Stomach (tissue), 9 donors: ENCODE data around the gene COL4A2. TPM values are rescaled to one million over a fixed set of nuclear protein-coding genes. Genes with fewer than 3 reads are reported as not detected.

Experiments used
- DNase-seq, 2 donors: peaks; one replicate each; pipeline versions ENCODE4 v3.0.0 to v3.0.0-alpha.2; 2013 to 2019
- H3K27ac ChIP-seq, 5 donors: fragments of 200-600 bp in 4 of 5; sonication (generic) in 4 of 5; one replicate each; pipeline ENCODE4 v1.5.1; 2013 to 2019; ENCODE audit warnings: mild to moderate bottlenecking in 1 of 5, moderate library complexity in 1 of 5
- H3K27me3 ChIP-seq, 3 donors: fragments of 200-600 bp; sonication (generic); one replicate each; pipeline ENCODE4 v1.5.1; 2017 to 2019; ENCODE audit warnings: mixed run types in 1 of 3
- H3K36me3 ChIP-seq, 4 donors: fragments of 200-600 bp; sonication (generic); 1 replicate in 3 of 4; 2 replicates in 1 of 4; pipeline ENCODE4 v1.5.1; 2016 to 2019
- H3K4me1 ChIP-seq, 4 donors: fragments of 200-600 bp; sonication (generic); one replicate each; pipeline ENCODE4 v1.5.1; 2016 to 2019
- H3K4me3 ChIP-seq, 4 donors: fragments of 200-600 bp; sonication (generic) in 3 of 4; one replicate each; pipeline ENCODE4 v1.5.1; 2016 to 2019; ENCODE audit warnings: mild to moderate bottlenecking in 1 of 4
- H3K9me3 ChIP-seq, 4 donors: fragments of 200-600 bp; sonication (generic); one replicate each; pipeline ENCODE4 v1.5.1; 2016 to 2019
- EP300 ChIP-seq: sonication (generic); formaldehyde crosslinking; IDR thresholded peaks from one replicate; pipeline ENCODE4 v1.6.1; 2017; ENCODE audit warnings: antibody characterized with exemption
- POLR2A ChIP-seq, 4 donors: fragments of 450-650 bp; IDR thresholded peaks; one replicate each; pipeline ENCODE4 v1.6.1; 2016; ENCODE audit warnings: antibody characterized with exemption in 4 of 4, control low read depth in 2 of 4, mild to moderate bottlenecking in 1 of 4, moderate library complexity in 1 of 4
- POLR2AphosphoS5 ChIP-seq, 3 donors: sonication (generic); formaldehyde crosslinking; IDR thresholded peaks; one replicate each; pipeline ENCODE4 v1.6.1; 2016; ENCODE audit warnings: antibody characterized with exemption in 3 of 3
- WGBS, 5 donors: extraction: QIAGEN DNeasy Blood & Tissue Kit in 3 of 5; methylation state at CpG; one replicate each; pipeline versions ENCODE4 v1.1.5 to v1.1.7; 2013 to 2018; 5-methylcytosine and 5-hydroxymethylcytosine counted together
- intact Hi-C: fragments of 100-400 bp; cut with DNase I; formaldehyde crosslinking; loops from one replicate; pipeline ENCODE4 v1.15.1; 2023; ENCODE audit warnings: low total_unique reads
- polyA plus RNA-seq, 3 donors: library from polyadenylated mRNA; stranded (reverse); fragments of 200-250 nt; gene quantifications; one replicate each; pipeline ENCODE4 v1.2.3, GENCODE V29; 2013
- total RNA-seq, 5 donors: library from RNA; depleted of rRNA; stranded (reverse); fragments of >200 nt; gene quantifications; one replicate each; pipeline versions ENCODE4 v1.1.0 to v1.2.3, GENCODE V29; 2014 to 2016
- TF ChIP-seq, protein P1 (sequence below), 7 experiments: fragments of 450-650 bp in 4 of 7; fragments of 200-600 bp in 3 of 7; sonication (generic) in 3 of 7; IDR thresholded peaks; one replicate each; pipeline ENCODE4 v1.5.1; 2016 to 2019; ENCODE audit warnings: antibody characterized with exemption in 7 of 7, control low read depth in 2 of 7, mild to moderate bottlenecking in 1 of 7
- donor health status: healthy with polysubstance abuse.
- donor health status: Bipolar disorder and iron deficiency.
- donor health status: healthy.

Gene COL4A2
- total and polyA plus RNA-seq, 8 donors = 24.0 to 531 (median 214) TPM

GRCh38 chr13:110498765-110499164, 191.7 kb downstream of the COL4A2 start:
- intact Hi-C loops = no loop called here
- Histone ChIP-seq H3K27ac (no peak overlapping the region), H3K9me3 (peaks cover 0 to 5% (median 0%) of the 10 kb centered on the region in 4 donors), H3K4me3 (no peak overlapping the region), H3K36me3 (peaks cover 43 to 98% (median 91%) of the 10 kb centered on the region in 4 donors), H3K4me1 (peaks cover 0 to under 1% (median 0%) of the 10 kb centered on the region in 4 donors), H3K27me3 (no peaks in the 10 kb centered on the region)
- TF ChIP-seq EP300 (no peak), POLR2A (IDR thresholded peaks at IDR 0.05) (no peak), POLR2AphosphoS5 (IDR thresholded peaks at IDR 0.05) (no peak)
- TF ChIP-seq, protein P1, sequence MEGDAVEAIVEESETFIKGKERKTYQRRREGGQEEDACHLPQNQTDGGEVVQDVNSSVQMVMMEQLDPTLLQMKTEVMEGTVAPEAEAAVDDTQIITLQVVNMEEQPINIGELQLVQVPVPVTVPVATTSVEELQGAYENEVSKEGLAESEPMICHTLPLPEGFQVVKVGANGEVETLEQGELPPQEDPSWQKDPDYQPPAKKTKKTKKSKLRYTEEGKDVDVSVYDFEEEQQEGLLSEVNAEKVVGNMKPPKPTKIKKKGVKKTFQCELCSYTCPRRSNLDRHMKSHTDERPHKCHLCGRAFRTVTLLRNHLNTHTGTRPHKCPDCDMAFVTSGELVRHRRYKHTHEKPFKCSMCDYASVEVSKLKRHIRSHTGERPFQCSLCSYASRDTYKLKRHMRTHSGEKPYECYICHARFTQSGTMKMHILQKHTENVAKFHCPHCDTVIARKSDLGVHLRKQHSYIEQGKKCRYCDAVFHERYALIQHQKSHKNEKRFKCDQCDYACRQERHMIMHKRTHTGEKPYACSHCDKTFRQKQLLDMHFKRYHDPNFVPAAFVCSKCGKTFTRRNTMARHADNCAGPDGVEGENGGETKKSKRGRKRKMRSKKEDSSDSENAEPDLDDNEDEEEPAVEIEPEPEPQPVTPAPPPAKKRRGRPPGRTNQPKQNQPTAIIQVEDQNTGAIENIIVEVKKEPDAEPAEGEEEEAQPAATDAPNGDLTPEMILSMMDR (IDR thresholded peaks at IDR 0.05) = no peak
- 88 to 96% (median 91%) methylated on average over 10 of the region's 10 CpGs for WGBS, 5 donors
- no peak for DNase-seq

GRCh38 chr13:110499621-110500281, 192.7 kb downstream of the COL4A2 start:
- Histone ChIP-seq H3K27me3 (no peaks in the 10 kb centered on the region), H3K4me3 (no peak overlapping the region), H3K9me3 (peaks cover 0 to 5% (median 0%) of the 10 kb centered on the region in 4 donors), H3K27ac (no peak overlapping the region), H3K4me1 (peaks cover 0 to 11% (median 0%) of the 10 kb centered on the region in 4 donors), H3K36me3 (peaks cover 50 to 99% (median 95%) of the 10 kb centered on the region in 4 donors)
- WGBS, 5 donors = 83 to 91% (median 88%) methylated on average over 10 of the region's 10 CpGs
- intact Hi-C loops = no loop called here
- TF ChIP-seq, protein P1 (IDR thresholded peaks at IDR 0.05) = no peak
- no peak for TF ChIP-seq POLR2A (IDR thresholded peaks at IDR 0.05)
- DNase-seq = no peak

DNA sequence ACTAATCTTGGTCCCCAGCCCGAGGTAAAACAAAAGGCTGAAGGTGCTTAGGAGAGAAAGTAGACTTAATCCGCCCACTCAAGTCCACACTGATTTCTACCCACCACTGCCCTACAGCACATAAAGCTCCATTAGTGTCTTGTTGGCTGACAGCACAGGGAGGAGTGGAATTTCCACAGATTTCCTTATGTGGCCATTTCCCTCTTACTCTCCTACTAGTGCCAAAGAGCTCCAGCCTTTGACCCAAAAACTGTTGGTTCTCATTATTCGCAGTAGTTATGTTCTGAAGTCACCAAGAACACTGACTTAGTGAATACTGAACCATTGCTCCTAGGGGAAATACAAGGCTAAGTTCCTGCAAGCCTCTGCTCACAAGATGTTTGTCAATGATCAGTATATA, 193.3 kb downstream of the COL4A2 start:
- WGBS, 5 donors = 86 to 93% (median 89%) methylated on average over 3 of the region's 3 CpGs
- peaks cover 0 to 11% (median under 1%) of the 10 kb centered on the region in 4 donors for H3K4me1 ChIP-seq

DNA sequence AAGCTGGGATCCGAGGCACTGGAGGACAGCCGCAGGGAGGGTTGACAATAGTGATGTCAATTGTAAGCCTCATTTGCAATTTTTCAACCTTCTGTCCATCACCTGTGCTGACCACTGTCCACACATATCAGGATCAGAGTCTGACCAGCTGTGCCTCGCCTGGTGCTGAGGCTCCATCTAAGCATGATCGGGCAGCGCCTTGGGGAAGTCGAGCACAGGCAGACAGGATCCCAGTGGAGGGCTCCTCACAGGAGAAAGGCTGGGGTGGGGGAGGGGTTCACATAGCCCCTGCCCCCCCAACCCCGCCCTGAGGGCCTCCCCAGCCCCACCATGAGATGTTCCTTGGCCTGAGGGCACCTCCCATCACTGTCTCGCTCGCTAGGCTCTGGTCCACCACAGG, 194.1 kb downstream of the COL4A2 start:
- DNase-seq = no peak
- Histone ChIP-seq H3K27ac (no peak overlapping the region), H3K9me3 (peaks cover 0 to 5% (median 0%) of the 10 kb centered on the region in 4 donors), H3K27me3 (no peaks in the 10 kb centered on the region), H3K4me3 (no peak overlapping the region), H3K36me3 (peaks cover 37 to 98% (median 94%) of the 10 kb centered on the region in 4 donors), H3K4me1 (peaks cover 5 to 20% (median 9%) of the 10 kb centered on the region in 4 donors)
- intact Hi-C loops = no loop called here
- TF ChIP-seq EP300 (no peak), POLR2A (IDR thresholded peaks at IDR 0.05) (no peak), POLR2AphosphoS5 (IDR thresholded peaks at IDR 0.05) (no peak)
- TF ChIP-seq, protein P1 (IDR thresholded peaks at IDR 0.05) = no peak
- 88 to 96% (median 94%) methylated on average over 7 to 9 of the region's 9 CpGs for WGBS, 5 donors

More for the DNA sequence above, 193.3 kb downstream of the COL4A2 start:
- Histone ChIP-seq H3K36me3 (peaks cover 46 to 98% (median 94%) of the 10 kb centered on the region in 4 donors), H3K27ac (no peak overlapping the region), H3K4me3 (no peak overlapping the region), H3K27me3 (no peaks in the 10 kb centered on the region), H3K9me3 (peaks cover 0 to 5% (median 0%) of the 10 kb centered on the region in 4 donors)
- no peak for TF ChIP-seq POLR2AphosphoS5 (IDR thresholded peaks at IDR 0.05)
- no peak for TF ChIP-seq POLR2A (IDR thresholded peaks at IDR 0.05)
- TF ChIP-seq, protein P1 (IDR thresholded peaks at IDR 0.05) = no peak
- no peak for TF ChIP-seq EP300
- DNase-seq = no peak
- intact Hi-C loops = no loop called here
